ENCODE data around the gene AMBRA1.

Gene AMBRA1

GRCh38 chr11:46390331-46391171 is 203.3 kb downstream of the AMBRA1 start:
- TF ChIP-seq, protein P1, sequence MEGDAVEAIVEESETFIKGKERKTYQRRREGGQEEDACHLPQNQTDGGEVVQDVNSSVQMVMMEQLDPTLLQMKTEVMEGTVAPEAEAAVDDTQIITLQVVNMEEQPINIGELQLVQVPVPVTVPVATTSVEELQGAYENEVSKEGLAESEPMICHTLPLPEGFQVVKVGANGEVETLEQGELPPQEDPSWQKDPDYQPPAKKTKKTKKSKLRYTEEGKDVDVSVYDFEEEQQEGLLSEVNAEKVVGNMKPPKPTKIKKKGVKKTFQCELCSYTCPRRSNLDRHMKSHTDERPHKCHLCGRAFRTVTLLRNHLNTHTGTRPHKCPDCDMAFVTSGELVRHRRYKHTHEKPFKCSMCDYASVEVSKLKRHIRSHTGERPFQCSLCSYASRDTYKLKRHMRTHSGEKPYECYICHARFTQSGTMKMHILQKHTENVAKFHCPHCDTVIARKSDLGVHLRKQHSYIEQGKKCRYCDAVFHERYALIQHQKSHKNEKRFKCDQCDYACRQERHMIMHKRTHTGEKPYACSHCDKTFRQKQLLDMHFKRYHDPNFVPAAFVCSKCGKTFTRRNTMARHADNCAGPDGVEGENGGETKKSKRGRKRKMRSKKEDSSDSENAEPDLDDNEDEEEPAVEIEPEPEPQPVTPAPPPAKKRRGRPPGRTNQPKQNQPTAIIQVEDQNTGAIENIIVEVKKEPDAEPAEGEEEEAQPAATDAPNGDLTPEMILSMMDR (IDR thresholded peaks at IDR 0.05; ENCODE audit: insufficient read depth, low read length): no peak
- TF ChIP-seq, protein P2, sequence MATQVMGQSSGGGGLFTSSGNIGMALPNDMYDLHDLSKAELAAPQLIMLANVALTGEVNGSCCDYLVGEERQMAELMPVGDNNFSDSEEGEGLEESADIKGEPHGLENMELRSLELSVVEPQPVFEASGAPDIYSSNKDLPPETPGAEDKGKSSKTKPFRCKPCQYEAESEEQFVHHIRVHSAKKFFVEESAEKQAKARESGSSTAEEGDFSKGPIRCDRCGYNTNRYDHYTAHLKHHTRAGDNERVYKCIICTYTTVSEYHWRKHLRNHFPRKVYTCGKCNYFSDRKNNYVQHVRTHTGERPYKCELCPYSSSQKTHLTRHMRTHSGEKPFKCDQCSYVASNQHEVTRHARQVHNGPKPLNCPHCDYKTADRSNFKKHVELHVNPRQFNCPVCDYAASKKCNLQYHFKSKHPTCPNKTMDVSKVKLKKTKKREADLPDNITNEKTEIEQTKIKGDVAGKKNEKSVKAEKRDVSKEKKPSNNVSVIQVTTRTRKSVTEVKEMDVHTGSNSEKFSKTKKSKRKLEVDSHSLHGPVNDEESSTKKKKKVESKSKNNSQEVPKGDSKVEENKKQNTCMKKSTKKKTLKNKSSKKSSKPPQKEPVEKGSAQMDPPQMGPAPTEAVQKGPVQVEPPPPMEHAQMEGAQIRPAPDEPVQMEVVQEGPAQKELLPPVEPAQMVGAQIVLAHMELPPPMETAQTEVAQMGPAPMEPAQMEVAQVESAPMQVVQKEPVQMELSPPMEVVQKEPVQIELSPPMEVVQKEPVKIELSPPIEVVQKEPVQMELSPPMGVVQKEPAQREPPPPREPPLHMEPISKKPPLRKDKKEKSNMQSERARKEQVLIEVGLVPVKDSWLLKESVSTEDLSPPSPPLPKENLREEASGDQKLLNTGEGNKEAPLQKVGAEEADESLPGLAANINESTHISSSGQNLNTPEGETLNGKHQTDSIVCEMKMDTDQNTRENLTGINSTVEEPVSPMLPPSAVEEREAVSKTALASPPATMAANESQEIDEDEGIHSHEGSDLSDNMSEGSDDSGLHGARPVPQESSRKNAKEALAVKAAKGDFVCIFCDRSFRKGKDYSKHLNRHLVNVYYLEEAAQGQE (IDR thresholded peaks at IDR 0.05; ENCODE audit: insufficient replicate concordance, low read depth): no peak
- no peak for TF ChIP-seq POLR2AphosphoS5 (IDR thresholded peaks at IDR 0.05; ENCODE audit: low read depth)
- TF ChIP-seq SPI1 (IDR thresholded peaks at IDR 0.05; ENCODE audit: borderline replicate concordance, low read depth): no peak
- no peak for TF ChIP-seq GABPA (IDR thresholded peaks at IDR 0.05; ENCODE audit: low read depth)
- no peak overlapping the region for H3K27ac ChIP-seq (replicated peaks)
- H3K27me3 ChIP-seq (ENCODE audit: insufficient read depth, poor library complexity, severe bottlenecking): peaks cover 25% of the 10 kb centered on the region
- no peak for DNase-seq (ENCODE audit: low read depth in 1 of 2, low spot score in 1 of 2)
- H3K4me3 ChIP-seq (replicated peaks; ENCODE audit: insufficient read depth, low read length): no peak overlapping the region

DNA sequence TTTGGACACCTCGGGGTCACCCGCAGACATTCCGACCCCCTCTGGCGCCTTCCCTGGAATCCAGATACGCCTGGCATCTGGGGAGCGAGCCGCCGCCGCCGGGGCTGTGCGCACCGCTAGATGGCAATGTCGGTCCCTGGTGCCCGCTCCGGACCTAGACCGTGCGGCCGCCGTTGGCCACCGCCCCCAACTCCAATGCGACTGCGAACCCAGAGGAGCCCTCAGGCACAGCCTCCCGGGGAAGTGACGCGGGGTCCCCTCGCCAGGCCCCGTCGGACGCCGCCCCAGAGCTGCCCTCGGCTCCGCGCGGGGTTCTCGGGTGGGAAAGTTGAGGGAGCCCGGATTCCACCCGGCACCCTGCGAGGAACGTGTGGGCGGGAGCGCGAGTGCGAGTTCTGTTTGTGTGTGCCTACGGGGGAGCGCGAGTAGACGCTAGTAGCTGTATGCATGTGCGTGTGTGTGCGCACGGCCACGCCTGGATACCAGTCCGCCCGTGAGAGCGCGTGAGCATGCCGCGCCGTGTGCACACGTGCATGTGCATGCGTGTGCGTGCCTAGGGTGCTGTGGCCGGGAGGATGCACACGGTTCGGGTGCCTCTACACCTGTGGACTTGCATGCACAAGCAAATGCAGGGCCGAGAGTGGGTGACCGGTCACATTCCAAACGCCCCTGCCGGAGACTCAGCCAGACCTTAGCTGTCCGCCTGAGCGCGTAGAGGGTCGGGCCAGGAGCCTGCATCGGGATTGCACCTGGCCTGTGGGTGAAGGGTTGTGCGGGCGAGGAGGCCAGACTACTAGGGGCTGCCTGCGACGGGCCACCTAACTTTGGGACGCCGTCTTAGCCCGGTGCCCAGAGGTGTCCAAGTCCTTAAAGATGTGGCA is 204.1 kb downstream of the AMBRA1 start:
- peaks cover 25% of the 10 kb centered on the region for H3K27me3 ChIP-seq (ENCODE audit: insufficient read depth, poor library complexity, severe bottlenecking)
- TF ChIP-seq, protein P1 (IDR thresholded peaks at IDR 0.05; ENCODE audit: insufficient read depth, low read length): peak; percentile 35
- TF ChIP-seq, protein P2 (IDR thresholded peaks at IDR 0.05; ENCODE audit: insufficient replicate concordance, low read depth): peak; percentile 55
- no peak for TF ChIP-seq SPI1 (IDR thresholded peaks at IDR 0.05; ENCODE audit: borderline replicate concordance, low read depth)
- peak in 1 of 2 experiments; percentile 71 for DNase-seq (ENCODE audit: low read depth in 1 of 2, low spot score in 1 of 2)
- peak overlapping the region; percentile 47 for H3K4me3 ChIP-seq (replicated peaks; ENCODE audit: insufficient read depth, low read length)
- no peak overlapping the region for H3K27ac ChIP-seq (replicated peaks)

- Histone ChIP-seq H3K27ac (replicated peaks) (no peak overlapping the region), H3K27me3 (ENCODE audit: insufficient read depth, poor library complexity, severe bottlenecking) (peaks cover 25% of the 10 kb centered on the region), H3K4me3 (replicated peaks; ENCODE audit: insufficient read depth, low read length) (no peak overlapping the region; the same call in 1 of the 2 replicates)
- DNase-seq (ENCODE audit: low read depth in 1 of 2, low spot score in 1 of 2): no peak
- TF ChIP-seq, protein P2 (IDR thresholded peaks at IDR 0.05; ENCODE audit: insufficient replicate concordance, low read depth): peak; percentile 61
- TF ChIP-seq SPI1 (IDR thresholded peaks at IDR 0.05; ENCODE audit: borderline replicate concordance, low read depth) (no peak), POLR2AphosphoS5 (IDR thresholded peaks at IDR 0.05; ENCODE audit: low read depth) (no peak), GABPA (IDR thresholded peaks at IDR 0.05; ENCODE audit: low read depth) (no peak)
Observed at GRCh38 chr11:46388619-46389449, 205.0 kb downstream of the AMBRA1 start.
